HG03108 (cell line): ENCODE data around the gene DTWD1.
"Not testable (repeated sequence)": the region's sequence is repeated elsewhere in the genome, so short reads cannot be mapped to it uniquely, and the experiment has no call there.

Experiments used
- ATAC-seq: cut with Tn5 transposase; IDR thresholded peaks from one replicate; pipeline ENCODE4 v1.9.1; 2021; ENCODE audit warnings: moderate library complexity; ENCODE audit not compliant: unreplicated experiment

Gene DTWD1, protein sequence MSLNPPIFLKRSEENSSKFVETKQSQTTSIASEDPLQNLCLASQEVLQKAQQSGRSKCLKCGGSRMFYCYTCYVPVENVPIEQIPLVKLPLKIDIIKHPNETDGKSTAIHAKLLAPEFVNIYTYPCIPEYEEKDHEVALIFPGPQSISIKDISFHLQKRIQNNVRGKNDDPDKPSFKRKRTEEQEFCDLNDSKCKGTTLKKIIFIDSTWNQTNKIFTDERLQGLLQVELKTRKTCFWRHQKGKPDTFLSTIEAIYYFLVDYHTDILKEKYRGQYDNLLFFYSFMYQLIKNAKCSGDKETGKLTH

DNA sequence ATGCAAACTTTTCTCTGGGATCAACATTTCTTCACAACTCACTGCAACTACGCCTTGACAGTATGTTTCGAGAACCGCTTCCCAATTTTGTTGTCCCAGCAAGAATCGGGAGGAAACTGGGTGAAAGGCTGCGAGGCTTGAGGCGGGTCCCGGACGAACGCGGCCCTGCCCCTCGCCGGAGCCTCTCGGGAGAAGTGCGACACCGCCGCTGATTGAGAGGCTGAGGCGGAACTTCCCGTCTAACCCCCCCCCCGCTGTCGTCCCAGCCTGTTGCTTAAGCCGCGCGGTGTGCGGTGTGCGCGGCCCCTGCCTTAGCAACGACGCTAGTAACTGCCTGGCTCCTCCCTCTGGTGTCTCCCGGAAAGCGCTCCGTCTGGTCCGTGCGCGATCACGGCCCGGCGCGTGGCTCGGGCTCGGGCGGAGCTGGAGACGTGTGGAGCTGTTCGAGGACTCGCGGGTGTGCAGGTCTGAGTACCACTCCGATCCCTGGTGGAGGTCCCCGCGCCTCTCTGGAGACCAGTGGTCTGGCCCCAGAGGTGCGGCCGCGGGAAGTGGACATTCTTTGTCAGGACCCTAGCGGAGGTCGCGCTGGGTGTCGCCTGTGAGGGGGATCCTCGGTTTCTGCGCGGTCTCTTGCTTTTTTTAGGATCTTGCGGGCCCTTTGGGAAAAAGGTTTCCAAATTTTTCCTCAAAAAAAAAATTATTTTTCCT is at the start of gene DTWD1, which contains the start of gene FAM227B:
Gene DTWD1, plus strand, starts transcription at position 391 of the 711 bp plus-strand sequence. CDS start 4,120 bp downstream, outside the sequence.
Gene FAM227B, minus strand, starts transcription at position 161 of the 711 bp plus-strand sequence. CDS start 5,647 bp downstream, outside the sequence.
- peak; percentile 99 for ATAC-seq

DNA sequence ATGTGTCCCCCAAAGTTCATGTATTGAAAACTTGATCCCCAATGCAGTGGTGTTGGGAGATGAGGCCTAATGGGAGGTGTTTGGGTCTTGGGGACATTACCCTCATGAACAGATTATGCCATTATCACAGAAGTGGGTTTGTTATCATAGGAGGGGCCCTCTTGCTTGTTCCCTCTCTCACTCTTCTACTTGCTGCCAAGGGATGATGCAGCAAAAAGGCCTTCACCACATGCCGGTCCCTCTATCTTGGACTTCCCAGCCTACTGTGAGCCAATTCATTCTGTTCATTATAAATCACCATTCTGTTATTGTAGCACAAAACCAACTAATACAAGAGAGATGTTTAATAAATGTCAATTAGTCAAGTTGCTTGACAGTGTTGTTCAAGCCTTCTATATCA is 47.4 kb upstream of the DTWD1 start:
- no peak for ATAC-seq

DNA sequence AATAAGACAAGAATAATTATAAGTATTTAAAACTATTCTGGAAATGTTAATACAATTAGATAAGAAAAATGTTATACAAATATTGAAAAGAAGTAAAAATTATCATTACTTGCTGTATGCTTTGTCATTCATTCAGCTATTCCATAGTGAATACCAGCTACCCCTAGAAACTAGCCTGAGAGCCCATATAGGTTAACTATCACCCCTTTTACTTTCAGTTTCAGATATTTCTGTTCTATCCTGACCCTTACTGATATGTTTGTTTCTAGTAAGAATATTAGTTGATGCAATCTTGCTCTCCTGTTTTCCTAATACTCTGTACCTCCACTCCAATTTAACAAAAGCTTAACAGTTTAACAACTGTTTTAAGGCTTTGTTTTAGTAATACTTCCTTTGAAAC is 31.8 kb upstream of the DTWD1 start:
- ATAC-seq = no peak

DNA sequence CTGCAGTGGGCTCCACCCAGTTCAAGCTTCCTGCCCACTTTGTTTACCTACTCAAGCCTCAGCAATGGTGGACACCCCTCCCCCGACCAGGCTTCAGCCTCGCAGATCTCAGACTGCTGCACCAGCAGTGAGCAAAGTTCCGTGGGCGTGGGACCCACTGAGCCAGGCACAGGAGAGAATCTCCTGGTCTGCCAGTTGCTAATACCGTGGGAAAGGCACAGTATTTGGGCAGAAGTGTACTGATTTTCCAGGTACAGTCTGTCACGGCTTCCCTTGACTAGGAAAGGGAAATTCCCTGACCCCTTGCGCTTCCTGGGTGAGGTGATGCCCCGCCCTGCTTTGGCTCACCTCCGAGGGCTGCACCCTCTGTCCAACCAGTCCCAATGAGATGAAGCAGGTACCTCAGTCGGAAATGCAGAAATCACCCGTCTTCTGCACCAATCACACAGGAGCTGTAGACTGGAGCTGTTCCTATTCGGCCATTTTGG is 28.0 kb upstream of the DTWD1 start:
- ATAC-seq = not testable (repeated sequence)

DNA sequence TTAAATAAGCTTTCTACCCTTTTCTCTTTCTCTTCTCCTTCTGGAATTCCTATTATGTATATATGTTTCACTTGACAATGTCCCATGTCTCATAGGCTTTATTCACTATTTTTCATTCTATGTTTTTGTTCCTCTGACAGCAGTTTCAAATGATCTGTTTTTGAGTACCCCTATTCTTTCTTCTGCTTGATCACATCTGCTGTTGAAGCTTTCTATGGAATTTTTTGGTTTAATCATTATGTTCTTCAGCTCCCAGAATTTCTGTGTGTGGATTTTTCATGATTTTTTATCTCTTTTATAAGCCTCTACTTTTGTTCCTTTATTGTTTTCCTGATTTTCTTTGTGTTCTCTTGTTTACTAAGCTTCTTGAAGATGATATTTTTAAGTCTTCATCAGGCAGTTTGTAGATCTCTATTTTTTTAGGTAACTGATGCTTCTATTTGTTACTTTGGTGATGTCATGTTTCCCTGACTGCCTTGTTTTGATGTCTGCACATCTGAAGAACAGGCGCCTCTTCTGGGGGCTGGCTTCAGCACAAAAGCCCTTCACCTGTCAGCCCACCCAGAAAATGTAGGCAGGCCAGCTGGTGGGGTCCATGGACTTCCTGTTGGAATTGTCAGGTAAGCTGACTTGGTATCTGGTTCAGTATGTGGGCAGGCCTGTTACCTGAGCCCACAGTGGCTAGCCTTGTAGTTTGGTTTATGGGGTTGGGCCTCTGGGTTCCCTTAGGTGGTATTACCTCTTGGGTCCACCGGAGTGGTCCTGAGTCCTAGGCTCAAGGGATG is 16.0 kb upstream of the DTWD1 start:
- no peak for ATAC-seq

DNA sequence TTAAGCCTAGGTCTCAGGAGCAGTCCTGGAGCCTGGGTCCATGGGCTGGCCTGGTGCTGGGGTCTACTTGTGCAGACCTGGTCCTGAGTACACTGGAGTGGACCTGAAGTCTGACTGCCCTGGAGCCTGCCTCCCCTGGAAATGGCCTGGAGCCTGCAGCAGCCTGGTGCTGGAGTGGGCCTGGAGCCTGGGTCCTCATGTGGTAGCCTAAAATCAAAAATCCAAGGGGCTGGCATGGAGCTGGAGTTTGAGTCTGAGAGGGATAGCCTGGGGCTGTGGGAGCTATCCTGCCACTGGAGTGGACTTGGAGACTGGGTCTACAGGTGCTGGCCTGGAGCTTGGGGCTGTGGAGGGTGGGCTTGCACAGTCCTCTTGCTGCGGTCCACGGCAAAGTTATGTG is 15.3 kb upstream of the DTWD1 start:
- ATAC-seq = no peak

DNA sequence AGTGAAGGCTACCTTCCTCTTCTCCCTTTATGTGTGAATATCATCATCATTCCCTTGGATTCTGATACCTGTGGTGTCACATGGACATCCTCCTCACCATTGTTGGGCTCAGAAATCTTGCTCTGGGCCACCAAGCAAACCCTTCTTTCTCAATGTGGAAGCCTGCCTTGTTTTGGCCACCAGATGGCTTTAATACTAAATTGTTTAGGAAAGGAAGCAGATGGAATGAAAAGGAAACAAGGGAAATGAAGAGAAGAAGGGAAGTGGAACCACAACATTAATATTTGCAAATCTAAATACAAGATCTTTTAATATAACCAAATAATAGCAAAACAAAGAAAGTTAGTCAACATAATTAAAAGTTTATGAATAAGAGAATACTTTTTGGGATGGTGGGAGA is 14.3 kb upstream of the DTWD1 start:
- ATAC-seq = no peak

DNA sequence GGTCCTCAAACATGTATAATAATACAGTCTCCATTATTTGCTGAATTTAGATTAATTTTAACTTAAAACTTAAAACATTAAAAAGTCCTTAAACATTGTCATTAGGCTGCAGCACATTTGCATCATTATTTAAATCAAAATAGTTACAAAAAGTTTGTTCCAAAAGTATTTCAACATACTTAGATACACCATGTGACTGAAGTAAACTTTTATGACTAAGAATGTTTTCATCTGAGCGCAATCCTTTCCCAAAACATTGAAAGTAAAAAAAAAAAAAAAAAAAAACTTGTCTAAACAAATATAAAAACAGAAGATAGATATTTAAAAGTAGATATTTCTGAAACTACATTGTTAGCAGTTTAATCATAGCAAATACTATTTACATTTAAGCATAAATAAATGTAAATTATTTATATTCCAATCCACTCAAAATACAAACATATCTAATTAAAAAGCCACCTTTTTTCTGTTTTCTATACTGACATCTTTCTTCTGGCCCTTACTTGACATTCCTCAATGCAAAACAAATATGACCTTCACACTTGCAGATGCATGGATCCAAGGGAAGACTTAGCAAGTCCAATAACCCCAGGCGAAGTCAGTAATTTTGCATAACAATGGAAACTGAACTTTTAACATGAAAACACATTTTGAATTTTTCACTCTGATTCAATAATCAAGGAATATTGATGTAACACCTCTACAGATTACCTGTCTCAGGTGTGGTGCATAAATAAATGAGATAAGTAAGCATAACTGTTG is 10.5 kb upstream of the DTWD1 start:
- ATAC-seq = no peak

DNA sequence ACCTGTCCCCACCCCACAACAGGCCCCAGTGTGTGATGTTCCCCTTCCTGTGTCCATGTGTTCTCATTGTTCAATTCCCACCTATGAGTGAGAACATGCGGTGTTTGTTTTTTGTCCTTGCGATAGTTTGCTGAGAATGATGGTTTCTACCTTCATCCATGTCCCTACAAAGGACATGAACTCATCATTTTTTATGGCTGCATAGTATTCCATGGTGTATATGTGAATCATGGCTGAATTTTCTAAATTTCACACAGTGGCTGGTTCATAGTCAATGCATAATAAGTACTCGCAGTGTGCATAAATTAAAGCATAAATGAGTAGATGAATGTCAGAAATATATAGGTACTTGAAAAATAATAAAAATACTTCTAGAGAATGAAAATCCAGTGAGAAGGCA is 8.6 kb upstream of the DTWD1 start:
- ATAC-seq = not testable (repeated sequence)

DNA sequence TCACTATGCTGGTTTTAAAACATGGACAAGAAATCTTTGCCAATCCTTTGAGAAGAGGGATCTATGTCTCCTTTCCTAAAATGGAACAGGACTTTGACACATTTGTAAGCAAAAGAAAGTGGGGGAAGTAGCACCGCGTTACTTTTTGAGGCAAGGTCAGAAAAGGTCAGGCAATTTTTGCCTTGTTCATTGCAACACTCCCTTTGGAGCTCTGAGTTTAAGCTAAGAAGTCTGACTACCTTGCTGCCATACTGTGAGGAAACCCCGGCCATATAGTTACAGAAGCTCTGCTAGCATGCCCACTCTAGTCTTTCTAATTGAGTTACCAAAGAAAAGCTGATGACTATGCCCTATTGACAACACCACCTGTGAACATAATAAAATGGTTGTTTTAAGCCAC is 1.6 kb upstream of the DTWD1 start:
- ATAC-seq = no peak

DNA sequence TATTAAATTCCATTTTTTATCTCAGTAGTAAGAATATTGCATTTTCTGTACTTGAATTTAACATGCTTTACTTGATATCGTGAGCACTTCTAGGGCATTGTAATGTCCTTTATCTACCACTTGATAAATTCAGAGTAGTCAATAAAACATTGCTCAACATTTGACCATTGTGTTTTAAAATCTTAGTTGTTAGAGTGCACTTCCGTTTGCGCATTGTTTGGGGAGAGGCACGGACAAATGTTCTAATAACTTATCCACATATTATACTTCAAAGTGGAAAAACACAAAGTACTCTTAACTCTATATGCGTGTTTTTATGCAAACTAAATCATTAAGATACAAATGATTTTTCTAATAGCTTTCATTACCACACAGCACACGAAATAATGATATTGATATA is 649 bp upstream of the DTWD1 start:
- no peak for ATAC-seq

DNA sequence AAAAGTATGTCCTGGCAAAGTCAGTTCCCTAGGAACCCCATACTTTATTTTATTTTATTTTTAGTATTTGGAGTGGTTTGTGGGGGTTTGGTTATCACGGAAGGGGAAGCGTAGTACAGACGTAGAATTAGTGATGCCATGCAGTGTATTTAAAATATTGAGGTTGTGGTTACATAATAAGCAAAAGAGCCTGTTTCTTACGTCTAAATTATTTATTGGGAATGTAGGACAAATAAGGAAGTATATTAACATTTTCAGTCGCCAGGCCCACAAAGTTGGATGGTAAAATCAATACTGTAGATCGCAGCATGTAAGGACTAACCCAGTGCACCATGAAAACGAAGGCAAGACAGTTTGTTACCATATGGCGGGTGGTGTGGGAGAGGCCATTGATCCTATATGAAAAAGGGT is 558 bp downstream of the DTWD1 start:
- ATAC-seq = no peak

DNA sequence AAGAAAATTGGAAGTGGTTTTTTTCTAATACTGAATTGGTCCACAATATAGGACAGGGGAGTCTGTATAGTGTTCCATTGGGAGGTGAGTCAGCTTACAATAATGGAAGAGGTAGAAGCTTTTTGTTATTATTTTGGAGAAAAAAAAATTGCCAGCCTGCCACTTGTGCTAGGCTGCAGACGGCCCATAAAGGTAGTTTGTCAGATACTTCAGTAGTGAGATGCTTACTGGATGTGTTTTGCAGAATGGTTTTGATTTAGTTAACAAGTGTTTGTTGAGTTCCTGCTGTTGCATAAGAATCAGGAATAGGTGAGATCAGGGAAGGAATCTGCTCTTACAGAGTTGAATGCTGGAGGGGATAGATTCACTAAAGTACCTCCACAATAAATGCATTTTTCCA is 1.0 kb downstream of the DTWD1 start:
- no peak for ATAC-seq

DNA sequence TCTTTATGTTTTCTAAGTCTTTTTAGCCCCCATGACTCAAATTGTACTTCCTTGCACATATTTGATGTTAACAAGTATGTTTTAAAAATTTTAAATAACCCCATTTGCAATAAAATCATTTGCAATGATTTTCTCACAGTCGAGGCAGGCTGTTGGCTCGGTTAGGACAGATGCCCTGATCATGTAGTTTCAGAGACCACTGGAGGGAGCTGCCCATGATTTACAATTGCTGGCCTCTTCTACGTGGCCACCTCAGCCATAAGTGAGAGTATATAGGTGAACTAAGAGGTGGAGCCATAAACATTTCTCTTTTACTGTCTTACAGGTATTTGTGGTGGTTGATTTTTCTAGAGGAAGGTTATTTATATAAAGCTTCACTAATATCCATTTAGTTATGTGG is 1.7 kb downstream of the DTWD1 start:
- ATAC-seq = no peak

DNA sequence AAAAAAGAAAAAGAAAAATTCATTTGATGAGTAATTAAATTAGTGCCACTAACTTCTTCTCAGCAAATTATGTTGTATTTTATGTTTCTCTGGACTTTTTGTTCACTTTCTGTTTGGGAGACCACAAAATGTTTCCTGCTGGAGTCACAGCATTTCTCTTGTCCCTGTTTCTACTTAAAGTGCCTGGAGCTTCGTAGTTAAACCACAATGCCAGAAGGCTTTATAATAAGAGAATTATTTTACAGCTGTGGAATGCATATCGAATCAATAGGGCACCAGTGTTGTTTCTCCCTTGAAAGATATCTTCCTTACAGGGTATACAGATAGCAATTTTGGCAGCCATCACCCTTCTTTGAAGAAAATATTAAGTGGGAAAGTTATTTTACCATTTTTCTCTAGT is 3.2 kb downstream of the DTWD1 start:
- no peak for ATAC-seq

DNA sequence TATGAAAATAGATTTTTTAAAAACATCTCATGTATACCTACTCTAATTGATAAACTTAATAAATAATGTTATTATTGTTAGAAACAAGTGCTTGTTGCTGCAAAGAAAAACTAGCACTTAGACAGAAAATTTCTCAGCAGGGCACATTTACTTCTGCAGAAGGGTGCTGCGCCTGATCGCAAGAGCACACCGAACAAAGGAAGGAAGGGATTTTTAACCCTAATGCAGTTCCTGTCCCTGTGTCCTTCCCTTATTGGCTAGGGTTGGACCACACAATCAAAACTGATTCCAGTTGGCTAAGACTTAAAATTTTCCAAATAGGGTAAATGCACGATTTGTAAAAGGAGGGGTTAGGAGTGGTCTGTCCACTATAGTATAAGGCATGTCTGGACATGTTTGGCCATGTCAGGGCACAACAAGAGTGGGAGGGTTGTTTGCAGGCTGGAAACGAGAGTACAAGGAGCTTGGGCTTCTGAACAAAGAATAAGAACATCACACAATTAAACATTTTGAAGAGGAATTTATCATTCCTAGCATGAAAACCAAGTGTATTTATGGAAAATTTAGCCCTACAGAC is 4.7 kb downstream of the DTWD1 start:
- ATAC-seq = no peak

DNA sequence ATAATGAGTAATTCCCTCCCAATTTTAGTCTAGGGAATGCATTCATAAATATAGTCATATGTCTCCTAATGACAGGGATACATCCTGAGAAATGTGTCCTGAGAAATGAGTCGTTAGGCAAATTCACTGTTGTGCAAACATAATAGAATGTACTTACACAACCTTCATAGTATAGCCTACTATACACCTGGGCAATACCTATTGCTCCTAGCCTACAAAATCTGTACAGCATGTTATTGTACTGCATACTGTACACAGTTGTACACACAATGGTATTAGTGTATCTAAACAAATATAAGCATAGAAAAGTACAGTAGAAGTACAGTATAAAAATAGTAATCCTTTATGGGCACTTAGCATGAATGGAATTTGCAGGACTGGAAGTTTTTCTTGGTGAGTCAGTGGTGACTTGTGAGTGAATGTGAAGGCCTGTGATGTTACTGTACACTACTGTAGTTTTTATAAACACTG is 6.6 kb downstream of the DTWD1 start:
- ATAC-seq = no peak

DNA sequence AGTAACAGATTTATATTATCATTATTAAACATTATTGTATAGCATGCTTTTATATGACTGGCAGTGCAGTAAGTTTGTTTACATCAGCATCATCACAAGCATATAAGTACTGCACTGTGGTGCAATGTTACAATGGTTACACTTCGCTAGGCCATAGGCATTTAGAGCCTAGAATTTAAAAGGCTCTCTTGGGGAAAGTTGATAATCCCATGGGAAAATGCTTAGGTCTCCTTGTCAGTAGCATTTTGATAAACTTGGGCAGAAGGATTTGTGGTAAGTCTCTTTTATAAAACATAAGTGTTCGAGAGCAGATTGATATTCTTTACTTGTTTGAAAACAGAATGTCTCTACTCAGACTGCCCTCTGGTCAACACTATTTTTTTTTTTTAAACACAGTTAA is 7.5 kb downstream of the DTWD1 start:
- ATAC-seq = no peak

DNA sequence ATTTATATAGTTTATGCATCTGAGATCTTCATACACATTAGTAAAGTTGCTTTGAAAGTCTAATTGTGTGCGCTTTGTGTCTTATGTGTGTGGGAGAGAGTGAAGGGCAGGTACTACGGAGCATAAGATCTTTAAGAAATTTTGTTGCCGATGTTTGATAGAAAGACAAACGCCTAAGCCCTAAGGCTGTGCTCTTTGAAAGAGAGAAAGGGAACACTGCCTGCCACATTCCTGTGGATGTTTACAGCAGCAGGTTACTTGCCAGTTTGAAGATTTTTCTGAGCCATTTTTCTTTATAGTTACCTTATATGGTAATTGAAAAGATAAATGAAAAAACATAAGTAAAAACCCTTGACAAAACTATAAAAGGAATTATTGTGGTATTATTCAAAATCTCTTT is 17.0 kb downstream of the DTWD1 start:
- ATAC-seq = no peak

DNA sequence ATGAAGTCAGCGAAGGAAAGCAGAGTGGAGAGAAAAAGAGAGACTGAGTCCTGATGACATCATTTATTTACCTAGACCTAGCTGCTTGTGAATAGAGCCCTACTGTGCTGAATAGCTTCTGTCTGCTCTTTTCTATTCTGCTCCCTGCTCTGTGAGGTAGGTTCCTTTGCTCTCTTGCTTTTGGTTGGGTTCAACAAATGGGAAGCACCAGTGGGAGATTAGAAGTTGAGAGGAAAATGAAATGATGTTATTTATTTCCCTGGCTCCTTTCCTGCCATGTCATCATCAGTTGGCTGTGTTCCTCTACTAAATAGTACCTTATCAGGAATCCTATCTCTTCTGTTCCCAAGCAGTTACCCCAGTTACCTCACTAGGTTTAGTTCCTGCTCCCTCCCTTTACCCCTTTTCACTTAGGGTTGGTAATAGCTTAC is 23.5 kb downstream of the DTWD1 start:
- ATAC-seq = no peak
